ACHN (cell line): ENCODE measurements around the gene REL.

Experiments used
- DNase-seq: peaks from one replicate; pipeline ENCODE4 v3.0.0-alpha.2; 2015
- in situ Hi-C: cut with HindIII; loops from 2 replicates; pipeline ENCODE4 v1.10.0; 2017; ENCODE audit warnings: low sequenced_read_pairs, low pct_ligation_motif_present, low pct_unique_long_range_greater_than_20kb

REL gene

DNA sequence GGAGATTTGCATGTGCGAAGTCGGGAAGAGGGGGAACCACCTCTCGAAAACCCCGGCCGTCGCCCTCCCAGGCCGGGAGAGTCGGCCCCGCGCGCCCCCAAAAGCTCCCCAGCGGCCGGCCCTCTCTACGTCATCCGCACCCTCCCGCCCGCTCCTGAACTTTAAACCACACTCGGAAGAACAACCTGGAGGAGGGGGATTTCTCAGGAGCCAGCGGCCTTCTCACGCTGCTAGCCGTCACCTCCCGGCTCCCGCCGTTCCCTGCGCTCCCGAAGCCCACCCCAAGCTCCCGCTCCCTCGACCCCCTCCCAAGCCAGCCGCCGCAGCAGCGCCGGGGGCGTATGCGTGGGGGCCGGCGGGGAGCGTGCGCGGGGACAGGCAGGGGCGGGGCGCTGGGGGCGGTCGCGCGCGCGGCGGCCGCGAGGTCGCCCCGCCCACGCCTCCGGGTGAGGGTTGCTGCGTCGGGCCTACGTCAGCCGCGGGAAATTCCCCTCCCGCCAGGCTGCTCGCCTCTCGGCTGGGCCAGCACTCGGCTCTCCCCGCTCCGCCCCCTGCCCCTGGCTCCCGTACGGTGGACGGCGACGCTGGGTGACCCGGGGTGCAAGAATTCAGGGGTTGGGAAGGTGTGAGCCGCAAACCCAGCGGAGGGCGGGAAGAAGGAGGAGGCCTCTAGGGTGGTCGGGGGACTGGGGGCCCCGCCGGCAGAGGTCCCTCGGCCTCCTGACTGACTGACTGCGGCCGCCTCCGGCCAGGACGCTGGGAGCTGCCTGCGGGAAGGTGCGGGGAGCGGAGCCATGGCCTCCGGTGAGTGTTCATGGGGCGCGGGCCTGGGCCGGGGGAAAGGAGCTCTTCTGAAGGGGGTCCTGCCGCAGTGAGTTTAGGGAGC is at the start of gene REL:
Gene REL (plus strand): TSS at position 528 of the 886 bp plus-strand sequence. CDS start 267 bp downstream, at position 795.
- peak; percentile 93 for DNase-seq
- in situ Hi-C loops: no loop called here

DNA sequence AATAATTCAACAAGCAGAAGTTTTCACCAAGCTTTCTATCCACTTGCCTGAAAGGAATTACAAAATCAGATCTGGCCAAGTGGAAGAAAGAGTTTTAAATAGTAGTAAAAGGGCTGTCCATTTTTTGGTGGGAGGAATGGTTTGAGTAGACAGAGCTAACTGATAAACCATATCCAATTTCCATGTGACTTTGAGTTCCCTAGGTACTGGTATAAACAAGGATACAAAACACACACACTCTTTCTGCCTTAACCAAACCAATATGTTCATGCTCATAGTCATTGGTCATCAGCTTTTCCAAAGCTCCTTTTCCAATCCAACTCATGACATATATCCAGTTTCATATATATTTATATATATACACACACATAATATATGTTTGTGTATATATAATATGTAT is 49.5 kb upstream of the REL start:
- no peak for DNase-seq
- in situ Hi-C loops: no loop called here

DNA sequence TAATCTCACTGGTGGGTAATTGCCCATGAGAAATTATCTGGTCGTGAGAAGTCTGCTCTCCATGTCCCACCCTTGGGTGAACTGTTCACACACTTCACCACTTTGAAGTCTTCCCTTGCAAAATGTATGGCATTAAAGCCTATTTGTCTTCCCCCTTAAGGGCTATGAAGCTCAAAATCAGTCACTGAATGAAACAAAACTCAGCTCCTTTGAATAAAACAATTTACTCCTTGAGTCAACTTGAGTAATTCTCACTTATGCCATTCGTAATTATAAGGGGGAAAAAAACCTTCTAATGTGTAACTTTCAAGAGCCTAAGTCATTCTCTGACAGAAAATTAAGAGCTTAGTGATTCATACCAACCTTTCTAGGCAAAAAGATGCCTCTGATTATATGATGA is 48.8 kb upstream of the REL start:
- in situ Hi-C loops: no loop called here
- no peak for DNase-seq

DNA sequence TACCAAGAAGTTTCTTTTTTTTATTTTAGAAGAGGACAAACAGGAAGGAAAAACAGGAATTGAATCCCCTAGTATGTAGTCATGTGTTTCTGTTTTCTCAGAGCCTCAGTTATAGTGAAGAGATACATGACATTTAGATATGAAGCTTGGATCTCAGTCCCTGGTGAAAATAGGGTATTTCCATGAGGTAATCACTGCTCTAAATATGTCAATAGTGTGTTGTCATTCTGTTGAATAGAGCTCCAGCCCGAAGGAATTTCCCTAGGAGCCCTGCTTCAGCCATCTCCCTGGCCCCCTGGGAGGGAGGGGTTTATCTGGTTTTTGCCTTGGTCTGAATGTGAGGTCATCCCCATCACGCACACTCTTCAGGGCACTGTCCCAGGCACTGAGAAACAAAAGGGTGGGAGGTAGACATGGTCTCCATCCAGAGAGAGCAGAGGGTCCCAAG is 47.1 kb upstream of the REL start:
- DNase-seq: no peak
- in situ Hi-C loops: no loop called here

DNA sequence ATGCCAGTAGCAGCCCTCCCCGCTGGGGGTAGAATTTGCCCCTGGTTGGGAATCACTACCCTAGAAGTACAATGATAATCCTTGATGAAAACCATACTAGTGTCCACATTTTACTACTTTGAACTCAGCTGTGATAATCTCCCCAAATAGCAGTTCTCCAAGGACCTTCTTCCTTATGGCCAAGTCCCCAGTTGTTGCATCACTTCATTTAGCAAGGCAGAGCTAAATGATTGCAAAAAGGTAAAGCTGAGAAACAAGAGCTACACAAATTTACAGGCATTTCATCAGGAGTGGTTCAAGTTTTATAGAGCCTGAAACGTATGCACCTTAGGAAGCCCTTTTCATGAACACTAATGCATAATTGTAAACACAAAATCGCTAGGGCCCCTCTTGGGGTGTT is 44.9 kb upstream of the REL start:
- in situ Hi-C loops: no loop called here
- no peak for DNase-seq

DNA sequence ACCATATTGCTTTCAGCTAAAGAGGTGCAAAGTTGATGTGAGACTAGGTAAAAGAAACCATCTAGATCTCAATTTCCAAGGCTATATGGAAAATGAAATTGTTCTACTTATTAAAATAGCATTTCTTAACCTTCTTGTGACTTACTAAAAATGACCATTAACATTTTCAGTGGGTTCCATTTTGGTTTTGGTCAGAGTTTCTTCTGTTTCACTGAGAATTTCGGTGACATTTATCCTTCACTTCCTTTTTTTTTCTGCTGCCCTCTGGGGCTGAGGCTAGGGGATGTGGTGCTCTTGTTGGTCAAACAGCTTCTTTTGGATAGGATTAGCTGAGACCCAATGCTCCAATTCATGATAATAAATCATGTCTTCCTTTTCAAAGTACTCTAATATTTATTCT is 44.3 kb upstream of the REL start:
- in situ Hi-C loops: no loop called here
- no peak for DNase-seq

DNA sequence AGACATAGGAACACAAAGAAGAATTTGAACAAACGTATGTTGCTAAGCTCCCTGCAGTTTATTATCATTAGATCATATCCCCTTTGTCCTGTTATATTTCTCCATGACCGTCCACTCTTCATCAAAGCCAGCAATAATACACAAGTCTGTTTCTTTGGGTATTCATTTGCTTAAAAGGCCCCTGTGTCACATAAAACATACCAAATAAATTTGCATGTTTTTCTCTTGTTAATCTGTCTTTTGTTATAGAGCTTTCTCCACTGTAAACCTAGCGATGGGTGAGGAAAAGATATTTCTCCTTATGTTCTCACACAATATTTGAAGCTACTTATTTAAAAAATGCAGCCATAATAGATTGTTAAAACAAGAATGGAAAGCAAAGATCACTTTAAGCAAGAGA is 42.9 kb upstream of the REL start:
- in situ Hi-C loops: no loop called here

DNA sequence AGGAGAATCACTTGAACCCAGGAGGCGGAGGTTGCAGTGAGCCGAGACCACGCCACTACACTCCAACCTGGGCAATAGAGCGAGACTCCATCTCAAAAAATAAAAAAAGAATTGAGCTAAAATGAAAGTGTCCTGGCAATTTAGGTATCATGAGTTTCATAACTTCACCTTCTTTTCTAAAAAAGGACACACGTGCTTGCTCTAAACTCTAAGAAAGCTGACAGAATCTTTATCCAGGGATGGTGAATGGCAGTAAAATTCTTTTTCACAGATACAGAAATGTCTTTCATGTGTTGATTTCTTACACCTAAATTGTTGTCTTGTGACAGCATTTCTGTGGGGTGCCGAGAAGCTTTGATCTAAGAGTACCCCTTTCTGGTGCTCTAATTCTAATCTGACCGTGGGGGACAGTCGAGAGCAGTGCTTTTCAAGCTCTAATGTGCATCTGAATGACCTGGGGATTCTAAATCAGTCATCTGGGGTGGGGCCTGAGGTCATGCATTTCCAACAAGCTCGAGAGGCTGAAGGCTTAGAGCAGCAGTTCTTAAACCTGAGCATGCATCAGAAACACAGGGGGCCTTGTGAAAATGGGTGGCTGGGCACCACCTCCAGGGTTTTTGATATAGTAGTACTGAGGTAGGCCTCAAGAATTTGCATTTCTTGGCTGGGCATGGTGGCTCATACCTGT is 42.1 kb upstream of the REL start:
- in situ Hi-C loops: no loop called here
- no peak for DNase-seq

More for the DNA sequence above, 42.9 kb upstream of the REL start:
- no peak for DNase-seq

DNA sequence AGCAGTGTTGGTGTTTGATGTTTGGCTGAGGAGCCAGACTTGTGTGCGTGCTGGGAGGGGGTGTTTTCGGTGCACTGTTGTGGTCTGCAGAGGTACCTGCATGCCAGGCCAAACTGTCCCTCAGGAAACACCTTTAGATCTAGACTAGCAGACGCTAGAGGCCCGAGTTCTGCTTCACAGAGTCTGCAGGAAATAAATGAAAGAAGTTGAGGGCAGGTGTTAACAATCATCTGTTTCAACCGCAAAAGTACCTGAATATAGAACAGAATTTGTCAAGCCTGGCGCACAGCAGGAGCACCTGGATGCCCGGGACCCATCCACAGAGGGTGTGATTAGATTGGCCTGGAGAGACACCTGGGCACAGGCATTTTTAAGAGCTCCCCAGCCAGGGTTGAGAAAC is 40.5 kb upstream of the REL start:
- in situ Hi-C loops: no loop called here
- no peak for DNase-seq

DNA sequence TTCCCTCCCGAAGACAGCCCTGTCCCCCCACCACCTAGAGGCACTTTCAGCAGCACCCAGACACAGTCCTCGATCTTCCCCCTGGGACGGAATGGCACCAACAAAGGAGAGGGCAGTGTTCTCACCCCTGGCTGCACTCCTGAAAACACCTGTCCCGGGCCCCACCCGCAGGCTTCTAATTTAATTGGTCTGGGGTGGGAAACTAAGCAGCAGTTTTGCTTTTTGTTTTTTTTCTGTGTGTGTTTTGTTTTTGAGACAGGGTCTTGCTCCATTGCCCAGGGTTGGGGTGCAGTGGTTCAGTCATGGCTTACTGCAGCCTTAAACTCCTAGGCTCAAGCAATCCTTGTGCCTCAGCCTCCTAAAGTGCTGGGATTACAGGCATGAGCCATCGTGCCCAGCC is 38.4 kb upstream of the REL start:
- in situ Hi-C loops: no loop called here
- no peak for DNase-seq

DNA sequence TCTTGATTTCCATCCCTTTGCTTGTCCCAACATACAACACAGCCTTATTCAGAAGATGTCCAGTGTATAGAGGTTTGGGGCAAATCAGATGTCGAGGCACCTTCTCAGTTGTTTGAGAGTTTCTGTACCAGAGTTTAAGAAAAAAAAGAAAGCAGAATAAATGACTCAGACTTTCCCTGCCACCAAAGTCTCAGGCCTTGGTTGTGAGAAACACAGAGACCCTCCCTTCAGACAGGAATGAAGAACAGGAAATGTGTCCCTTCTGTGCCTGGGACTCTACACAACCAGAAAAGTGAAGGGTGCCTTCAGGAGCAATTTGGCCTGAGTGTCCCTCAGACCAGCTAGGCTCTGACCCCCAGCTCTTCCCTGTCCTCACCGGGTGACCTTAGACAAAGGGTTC is 37.3 kb upstream of the REL start:
- in situ Hi-C loops: no loop called here
- DNase-seq: no peak

DNA sequence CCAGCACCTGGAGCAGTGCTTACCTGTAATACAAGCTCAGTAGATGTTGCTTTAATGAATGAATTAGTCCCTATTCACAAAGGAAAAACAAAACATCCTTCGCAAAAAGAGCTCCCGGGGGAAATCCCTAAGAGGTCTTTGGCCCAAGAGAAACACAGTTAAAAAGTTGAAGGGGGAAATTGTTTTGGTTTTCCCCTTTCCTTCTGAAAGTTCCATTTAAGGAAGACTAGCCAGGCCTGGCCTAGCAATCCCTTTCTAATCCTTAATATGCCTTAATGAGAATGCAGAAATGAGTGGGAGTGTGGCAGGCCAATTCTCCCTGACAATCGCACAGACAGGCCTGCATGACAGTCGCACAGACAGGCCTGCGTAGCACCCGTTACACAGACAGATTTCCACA is 33.5 kb upstream of the REL start:
- no peak for DNase-seq
- in situ Hi-C loops: no loop called here

DNA sequence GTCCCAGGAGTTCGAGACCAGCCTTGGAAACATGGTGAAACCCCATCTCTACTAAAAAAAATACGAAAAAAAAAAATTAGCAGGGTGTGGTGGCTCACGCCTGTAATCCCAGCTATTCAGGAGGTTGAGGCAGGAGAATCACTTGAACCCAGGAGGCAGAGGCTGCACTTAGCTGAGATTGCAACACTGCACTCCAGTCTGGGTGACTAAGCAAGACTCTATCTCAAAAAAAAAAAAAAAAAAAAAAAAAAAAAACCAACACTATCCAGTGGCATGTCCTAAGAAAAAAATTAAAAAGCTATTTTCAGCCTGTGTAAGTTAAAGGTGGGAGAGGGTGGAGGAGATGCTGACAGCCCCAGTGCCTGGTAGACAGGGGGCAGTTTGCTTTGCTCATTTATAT is 32.2 kb upstream of the REL start:
- no peak for DNase-seq
- in situ Hi-C loops: no loop called here

DNA sequence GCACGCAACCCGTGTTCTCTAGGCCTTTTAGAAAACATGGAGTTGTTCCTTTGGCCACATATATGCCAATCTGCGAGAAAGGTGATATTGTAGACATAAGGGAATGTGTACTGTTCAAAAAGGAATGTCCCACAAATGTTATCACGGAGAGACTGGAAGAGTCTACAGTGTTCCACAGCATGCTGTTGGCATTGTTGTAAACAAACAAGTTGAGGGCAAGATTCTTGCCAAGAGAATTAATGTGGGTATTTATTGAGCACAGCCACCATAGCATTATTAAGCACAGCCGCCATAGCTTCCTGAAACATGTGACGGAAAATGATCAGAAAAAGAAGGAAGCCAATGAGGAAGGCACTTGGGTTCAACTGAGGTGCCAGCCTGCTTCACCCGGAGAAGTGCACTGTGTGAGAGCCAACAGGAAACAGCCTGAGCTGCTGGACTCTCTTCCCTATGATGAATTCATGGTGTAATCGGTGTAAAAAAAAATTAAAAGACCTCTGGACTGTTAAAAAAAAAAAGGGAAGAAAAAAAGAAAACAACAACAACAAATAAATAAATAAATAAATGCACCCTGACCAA is 29.0 kb upstream of the REL start:
- in situ Hi-C loops: no loop called here
- no peak for DNase-seq

DNA sequence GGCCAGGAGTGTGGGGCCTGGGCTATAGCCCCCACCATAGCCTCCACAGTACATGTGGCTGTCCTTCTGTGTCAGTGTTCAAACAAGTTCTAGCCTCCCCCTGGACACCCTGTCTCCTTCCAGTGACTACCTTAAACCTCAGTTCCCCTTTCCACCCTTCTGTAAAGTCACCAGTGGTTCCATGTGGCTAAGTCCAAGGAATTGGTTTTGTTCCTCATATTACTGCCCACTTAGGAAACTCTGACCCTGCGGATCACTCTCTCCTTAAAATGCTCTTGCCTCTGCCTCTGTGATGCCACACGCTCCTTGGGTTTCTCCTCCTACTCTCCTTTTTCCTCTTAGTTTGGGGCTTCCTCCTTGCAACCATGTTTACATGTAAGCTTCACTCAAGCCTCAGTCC is 27.8 kb upstream of the REL start:
- in situ Hi-C loops: no loop called here
- no peak for DNase-seq

DNA sequence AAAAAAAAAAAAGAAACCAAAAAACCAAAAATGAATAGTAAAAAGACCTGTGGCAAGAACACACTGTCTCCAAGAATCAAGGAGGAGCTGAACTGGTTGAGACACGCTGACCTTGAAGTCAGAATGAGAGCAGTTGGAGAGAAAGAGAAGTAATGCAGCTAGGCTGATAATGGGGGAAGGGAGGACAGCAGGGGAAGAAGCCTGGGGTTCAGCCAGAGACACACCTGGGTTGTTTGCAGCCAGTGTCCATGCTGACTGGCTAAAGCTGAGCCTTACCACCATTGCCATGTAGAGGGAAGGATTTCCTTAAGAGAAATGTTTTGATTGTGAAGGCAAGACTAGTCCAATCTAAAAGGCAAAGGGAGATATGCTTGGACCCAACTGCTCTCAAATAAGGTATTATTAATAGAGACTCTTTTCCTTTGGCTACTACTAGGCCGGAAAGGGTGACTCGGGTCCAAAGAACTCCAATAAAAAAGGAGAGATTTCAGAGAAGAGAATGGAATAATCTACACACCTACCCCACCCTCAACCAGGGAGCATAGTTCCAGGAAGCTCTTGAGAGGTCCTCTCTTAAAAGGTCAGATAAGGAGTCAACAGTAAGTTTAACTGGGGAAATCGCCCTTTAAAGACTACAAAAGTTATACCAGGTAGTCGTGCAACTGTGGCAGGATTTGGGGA is 25.2 kb upstream of the REL start:
- in situ Hi-C loops: no loop called here

DNA sequence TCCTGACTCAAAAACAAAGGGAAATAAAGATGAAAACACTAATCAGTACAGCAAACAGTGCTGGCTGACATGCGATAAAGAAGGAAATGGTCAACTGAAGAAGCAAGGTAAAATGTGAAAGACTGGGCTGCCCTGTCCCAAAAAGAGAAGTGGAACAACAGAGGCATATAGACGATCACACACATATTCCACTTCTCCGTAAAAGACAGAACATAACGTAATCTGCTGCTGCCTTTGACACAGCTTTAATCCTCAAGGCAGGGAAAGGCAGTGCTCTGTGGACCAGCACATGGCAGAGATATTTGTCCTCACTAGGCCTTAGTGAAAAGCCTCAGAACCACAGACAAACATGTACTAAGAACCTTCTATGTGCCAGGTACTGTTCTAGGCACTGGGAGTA is 24.3 kb upstream of the REL start:
- in situ Hi-C loops: no loop called here
- DNase-seq: no peak

More for the DNA sequence above, 25.2 kb upstream of the REL start:
- DNase-seq: no peak

DNA sequence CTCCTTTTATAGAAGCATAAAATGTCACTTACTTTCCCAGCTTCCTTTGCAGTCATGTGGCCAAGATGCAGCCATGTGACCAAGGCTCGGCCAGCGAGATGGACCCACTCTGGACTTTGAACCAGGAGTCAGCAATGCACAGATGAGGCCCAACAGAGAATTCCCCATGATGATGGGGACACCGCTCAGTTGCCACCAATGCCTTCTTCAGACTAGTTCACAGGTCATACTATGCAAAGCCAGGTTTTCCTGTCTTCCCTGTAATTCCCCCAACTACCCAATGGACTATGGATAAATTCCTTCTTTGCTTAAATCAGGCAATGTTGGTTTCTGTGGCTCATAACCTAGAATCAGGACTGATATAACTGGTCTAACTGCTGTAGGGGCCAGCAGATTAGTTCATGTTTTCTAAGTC is 22.5 kb upstream of the REL start:
- in situ Hi-C loops: no loop called here
- no peak for DNase-seq

DNA sequence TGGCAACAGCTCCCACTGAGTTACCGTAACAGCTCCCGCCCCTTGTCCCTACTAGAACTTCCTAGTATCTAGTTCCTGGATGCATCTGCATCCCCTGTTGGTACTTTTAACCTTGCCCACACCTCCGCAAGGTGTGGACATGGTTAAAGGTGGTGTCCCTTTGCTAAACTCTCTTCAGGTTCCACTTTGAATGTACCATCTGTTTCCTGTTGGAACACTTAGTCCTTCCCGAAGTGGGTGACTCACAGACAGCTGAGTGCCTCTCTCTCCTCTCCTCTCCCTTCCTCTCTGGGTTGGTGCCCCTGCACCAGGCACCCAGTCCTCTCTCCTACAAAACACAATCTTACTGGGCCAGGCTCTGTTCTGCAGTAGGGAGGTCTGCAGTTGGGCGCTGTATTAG is 19.6 kb upstream of the REL start:
- in situ Hi-C loops: no loop called here
- DNase-seq: no peak
